C1 segment of cervical spinal cord (tissue), 14 donors: ENCODE data around the gene CREG1.

Experiments used
- DNase-seq, 14 donors: peaks; one replicate each; lab custom pipeline; 2025; lab: John Stamatoyannopoulos, UW

CREG1 gene

GRCh38 chr1:167507719-167508118 lies 45.8 kb downstream of the CREG1 start:
- no peak for DNase-seq

GRCh38 chr1:167504467-167504827 lies 49.1 kb downstream of the CREG1 start:
- no peak for DNase-seq

GRCh38 chr1:167503626-167504466 lies 49.7 kb downstream of the CREG1 start:
- DNase-seq = no peak

- DNase-seq = no peak
These were observed 50.7 kb downstream of the CREG1 start for GRCh38 chr1:167502719-167503462.

GRCh38 chr1:167502192-167502551 lies 51.4 kb downstream of the CREG1 start:
- DNase-seq = no peak

GRCh38 chr1:167501515-167502191 lies 51.9 kb downstream of the CREG1 start:
- no peak for DNase-seq

- no peak for DNase-seq
These were observed 53.2 kb downstream of the CREG1 start for GRCh38 chr1:167500283-167500860.

GRCh38 chr1:167499664-167500101 lies 53.9 kb downstream of the CREG1 start:
- DNase-seq = no peak

GRCh38 chr1:167499106-167499505 lies 54.5 kb downstream of the CREG1 start:
- no peak for DNase-seq

- DNase-seq = no peak
These were observed 56.6 kb downstream of the CREG1 start for GRCh38 chr1:167496797-167497619.

GRCh38 chr1:167493372-167493771 lies 60.2 kb downstream of the CREG1 start:
- DNase-seq = no peak

- no peak for DNase-seq
These were observed 61.1 kb downstream of the CREG1 start for GRCh38 chr1:167492481-167492910.

- DNase-seq = no peak
These were observed 61.7 kb downstream of the CREG1 start for GRCh38 chr1:167491586-167492461.
